Nephron (organoid): Measurements from ENCODE around the gene GPR84.
A peak's percentile ranks its signal among the peaks of the same experiment; 100 is the strongest.

Experiments
- H3K27ac Mint-ChIP-seq, 3 experiments: 2 replicates each; pipeline ENCODE4 v1.8.0; 2020; ENCODE audit warnings: mixed read lengths in 3 of 3, mild to moderate bottlenecking in 2 of 3, moderate library complexity in 1 of 3
- H3K27me3 Mint-ChIP-seq: 2 replicates; pipeline ENCODE4 v1.8.0; 2021; ENCODE audit warnings: low read depth, mild to moderate bottlenecking, moderate library complexity, mixed read lengths
- H3K36me3 Mint-ChIP-seq: 2 replicates; pipeline ENCODE4 v1.8.0; 2020; ENCODE audit warnings: low read depth, mixed read lengths
- H3K4me1 Mint-ChIP-seq: 2 replicates; pipeline ENCODE4 v1.8.0; 2020; ENCODE audit warnings: mixed read lengths
- H3K4me3 Mint-ChIP-seq, 3 experiments: 2 replicates each; pipeline ENCODE4 v1.8.0; 2020; ENCODE audit warnings: mild to moderate bottlenecking in 3 of 3, mixed read lengths in 3 of 3, moderate library complexity in 2 of 3
- H3K9me3 Mint-ChIP-seq: 2 replicates; pipeline ENCODE4 v1.8.0; 2020; ENCODE audit warnings: mixed read lengths
- TF ChIP-seq, protein P1 (sequence below), 3 experiments: fragments of 200-600 bp; sonication (generic); IDR thresholded peaks; one replicate each; pipeline ENCODE4 v1.5.0; 2021; ENCODE audit warnings: antibody characterized with exemption in 3 of 3; ENCODE audit not compliant: unreplicated experiment in 3 of 3

Gene GPR84

DNA sequence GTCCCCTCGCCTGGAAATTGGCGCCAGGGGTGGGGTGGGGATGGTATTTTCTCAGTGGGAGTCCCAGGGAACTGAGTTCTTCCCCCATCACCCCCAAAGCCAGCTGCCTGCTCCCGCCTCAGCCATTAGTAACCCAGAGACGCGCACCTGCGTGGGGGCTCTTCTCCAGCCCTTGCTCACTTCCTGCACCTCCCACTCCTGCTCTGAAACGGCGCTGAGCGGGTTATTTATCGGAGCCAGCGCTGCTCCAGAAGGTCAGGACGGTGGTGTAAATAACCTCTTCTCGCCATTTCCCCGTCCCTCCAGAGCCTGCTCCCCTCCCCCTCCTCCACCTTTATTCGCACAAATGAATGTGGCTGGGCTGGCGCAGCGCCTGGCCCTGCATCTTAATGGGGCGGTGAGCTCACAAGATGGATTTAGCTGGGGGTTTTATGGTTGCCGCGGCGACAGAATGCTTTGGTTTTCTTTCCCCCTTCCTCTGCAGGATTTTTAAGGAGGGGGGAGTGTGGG, 12.2 kb downstream of the GPR84 start:
- H3K4me1 Mint-ChIP-seq = peaks cover 59% of the 10 kb centered on the region
- H3K27ac Mint-ChIP-seq = peak overlapping the region in 1 of 3 experiments; percentile 98
- TF ChIP-seq, protein P1, sequence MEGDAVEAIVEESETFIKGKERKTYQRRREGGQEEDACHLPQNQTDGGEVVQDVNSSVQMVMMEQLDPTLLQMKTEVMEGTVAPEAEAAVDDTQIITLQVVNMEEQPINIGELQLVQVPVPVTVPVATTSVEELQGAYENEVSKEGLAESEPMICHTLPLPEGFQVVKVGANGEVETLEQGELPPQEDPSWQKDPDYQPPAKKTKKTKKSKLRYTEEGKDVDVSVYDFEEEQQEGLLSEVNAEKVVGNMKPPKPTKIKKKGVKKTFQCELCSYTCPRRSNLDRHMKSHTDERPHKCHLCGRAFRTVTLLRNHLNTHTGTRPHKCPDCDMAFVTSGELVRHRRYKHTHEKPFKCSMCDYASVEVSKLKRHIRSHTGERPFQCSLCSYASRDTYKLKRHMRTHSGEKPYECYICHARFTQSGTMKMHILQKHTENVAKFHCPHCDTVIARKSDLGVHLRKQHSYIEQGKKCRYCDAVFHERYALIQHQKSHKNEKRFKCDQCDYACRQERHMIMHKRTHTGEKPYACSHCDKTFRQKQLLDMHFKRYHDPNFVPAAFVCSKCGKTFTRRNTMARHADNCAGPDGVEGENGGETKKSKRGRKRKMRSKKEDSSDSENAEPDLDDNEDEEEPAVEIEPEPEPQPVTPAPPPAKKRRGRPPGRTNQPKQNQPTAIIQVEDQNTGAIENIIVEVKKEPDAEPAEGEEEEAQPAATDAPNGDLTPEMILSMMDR (IDR thresholded peaks at IDR 0.05; ENCODE audit: unreplicated experiment in 3 of 3) = no peak
- H3K9me3 Mint-ChIP-seq = no peaks in the 10 kb centered on the region
- H3K4me3 Mint-ChIP-seq = peak overlapping the region; percentile 74 to 82 (median 81)
- H3K27me3 Mint-ChIP-seq = peaks cover 4% of the 10 kb centered on the region
- peaks cover 32% of the 10 kb centered on the region for H3K36me3 Mint-ChIP-seq

DNA sequence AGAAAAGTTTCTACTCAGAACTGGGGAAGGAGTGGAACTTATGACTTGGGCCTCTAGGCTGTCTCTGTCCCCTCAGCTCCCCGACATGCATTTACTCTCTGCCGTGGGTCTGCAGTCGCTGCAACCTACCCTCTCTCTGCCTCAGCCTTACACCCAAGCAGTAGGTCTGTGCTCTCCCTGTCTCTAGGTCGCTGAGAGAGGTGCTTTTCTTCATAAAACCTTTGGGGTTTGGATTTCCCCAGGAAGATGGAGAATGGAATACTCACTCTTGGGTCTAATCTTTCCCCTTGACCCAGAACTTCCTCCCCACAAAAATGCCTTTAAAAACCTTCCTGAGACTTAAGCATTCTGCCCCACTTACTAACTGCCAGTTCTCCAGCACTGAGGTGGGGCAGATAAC, 12.9 kb downstream of the GPR84 start:
- Mint-ChIP-seq H3K4me1 (peaks cover 63% of the 10 kb centered on the region), H3K36me3 (peaks cover 39% of the 10 kb centered on the region), H3K4me3 (peak overlapping the region; percentile 74 to 82 (median 81)), H3K27ac (peak overlapping the region in 1 of 3 experiments; percentile 98), H3K9me3 (no peaks in the 10 kb centered on the region), H3K27me3 (peaks cover 4% of the 10 kb centered on the region)
- TF ChIP-seq, protein P1 (IDR thresholded peaks at IDR 0.05; ENCODE audit: unreplicated experiment in 3 of 3) = no peak

GRCh38 chr12:54350743-54351142, 13.5 kb downstream of the GPR84 start:
- Mint-ChIP-seq H3K27me3 (peaks cover 4% of the 10 kb centered on the region), H3K9me3 (no peaks in the 10 kb centered on the region), H3K36me3 (peaks cover 40% of the 10 kb centered on the region), H3K4me1 (peaks cover 63% of the 10 kb centered on the region), H3K27ac (peak overlapping the region in 1 of 3 experiments; percentile 98), H3K4me3 (peak overlapping the region; percentile 6 to 32 (median 10))
- TF ChIP-seq, protein P1 (IDR thresholded peaks at IDR 0.05; ENCODE audit: unreplicated experiment in 3 of 3) = no peak

GRCh38 chr12:54349679-54350078, 14.6 kb downstream of the GPR84 start:
- Mint-ChIP-seq H3K4me3 (no peak overlapping the region), H3K27me3 (peaks cover under 1% of the 10 kb centered on the region), H3K9me3 (no peaks in the 10 kb centered on the region), H3K27ac (peak overlapping the region in 1 of 3 experiments; percentile 98), H3K4me1 (peaks cover 63% of the 10 kb centered on the region), H3K36me3 (peaks cover 48% of the 10 kb centered on the region)
- TF ChIP-seq, protein P1 (IDR thresholded peaks at IDR 0.05; ENCODE audit: unreplicated experiment in 3 of 3) = no peak

DNA sequence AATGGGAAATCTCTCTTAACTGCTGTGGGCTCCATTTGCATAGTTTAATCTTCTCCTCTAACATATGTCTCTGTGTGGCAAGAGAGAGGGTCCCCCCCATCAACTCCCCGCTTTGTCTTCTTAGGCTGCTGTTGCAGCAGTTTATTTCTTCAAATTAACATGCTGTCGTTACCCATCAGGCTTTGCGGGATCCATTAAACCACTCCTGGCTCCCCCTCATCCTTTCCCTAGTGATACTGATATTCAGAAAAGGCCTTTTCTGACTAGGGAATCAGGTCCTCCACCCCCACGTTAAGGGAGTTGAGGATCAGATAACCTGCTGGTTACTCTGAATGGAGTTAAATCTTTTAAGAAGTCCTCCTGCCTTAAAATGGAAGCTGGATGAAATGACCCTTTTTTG, 15.2 kb downstream of the GPR84 start:
- H3K36me3 Mint-ChIP-seq = peaks cover 48% of the 10 kb centered on the region
- H3K4me3 Mint-ChIP-seq = no peak overlapping the region
- no peaks in the 10 kb centered on the region for H3K9me3 Mint-ChIP-seq
- peak overlapping the region in 1 of 3 experiments; percentile 98 for H3K27ac Mint-ChIP-seq
- no peaks in the 10 kb centered on the region for H3K27me3 Mint-ChIP-seq
- H3K4me1 Mint-ChIP-seq = peaks cover 63% of the 10 kb centered on the region
- TF ChIP-seq, protein P1 (IDR thresholded peaks at IDR 0.05; ENCODE audit: unreplicated experiment in 3 of 3) = no peak
